HG03457 (cell line): ENCODE results near the gene HTR3E.
"Not testable (repeated sequence)": the region's sequence is repeated elsewhere in the genome, so short reads cannot be mapped to it uniquely, and the experiment has no call there.

Source experiments
- ATAC-seq: cut with Tn5 transposase; IDR thresholded peaks from one replicate; pipeline ENCODE4 v1.9.1; 2021; ENCODE audit warnings: moderate number of reproducible peaks; ENCODE audit not compliant: unreplicated experiment

Gene HTR3E

DNA sequence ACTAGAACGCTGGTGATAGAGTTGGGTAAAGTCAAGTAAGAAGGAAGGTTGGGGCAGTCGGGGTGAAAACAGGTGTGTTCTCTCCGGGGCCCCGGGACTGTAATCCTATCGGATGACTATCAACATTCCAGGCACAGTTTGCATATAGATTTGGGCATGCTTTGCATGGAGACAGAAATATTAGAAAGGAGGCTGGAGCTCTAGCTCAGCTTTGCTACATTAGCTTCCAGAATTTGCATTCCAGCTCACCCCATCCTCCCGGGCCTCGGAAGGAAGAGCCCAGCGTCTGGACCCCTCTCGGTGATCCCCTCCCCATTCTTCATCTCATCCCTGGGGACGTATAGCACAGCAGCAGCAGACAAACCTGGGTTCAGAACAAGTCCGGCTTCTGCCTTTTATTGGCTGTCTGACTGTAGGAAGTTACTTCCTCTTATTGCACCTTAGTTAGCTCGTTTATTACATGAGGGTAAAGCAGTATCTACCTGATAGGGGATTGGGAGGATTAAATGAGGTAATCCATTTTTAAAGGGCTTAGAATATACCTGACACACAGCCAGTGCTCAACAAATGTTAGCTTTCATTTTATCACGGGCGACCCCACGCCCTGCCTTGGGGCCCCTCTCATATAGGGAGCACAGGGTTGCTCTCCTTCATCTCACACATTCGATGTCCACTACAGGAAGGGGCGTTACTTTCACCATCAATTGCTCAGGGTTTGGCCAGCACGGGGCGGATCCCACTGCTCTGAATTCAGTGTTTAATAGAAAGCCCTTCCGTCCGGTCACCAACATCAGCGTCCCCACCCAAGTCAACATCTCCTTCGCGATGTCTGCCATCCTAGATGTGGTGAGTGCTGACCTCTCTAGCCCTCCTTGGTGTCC lies 3.2 kb downstream of the HTR3E start:
- no peak for ATAC-seq

DNA sequence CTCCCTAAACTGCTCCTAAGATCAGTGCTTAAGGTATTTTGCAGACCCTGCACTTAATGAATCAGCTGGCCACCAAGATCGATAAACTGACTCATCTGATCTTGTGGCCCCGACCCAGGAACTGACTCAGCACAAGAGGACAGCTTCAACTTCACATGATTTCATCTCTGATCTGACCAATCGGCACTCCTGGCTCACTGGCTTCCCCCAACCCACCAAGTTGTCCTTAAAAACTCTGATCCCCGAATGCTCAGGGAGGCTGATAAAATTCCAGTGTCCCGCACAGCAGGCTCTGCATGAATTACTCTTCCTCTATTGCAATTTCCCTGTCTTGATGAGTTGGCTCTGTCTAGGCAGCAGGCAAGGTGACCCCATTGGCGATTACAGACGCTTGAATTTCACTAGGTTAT lies 13.5 kb downstream of the HTR3E start:
- no peak for ATAC-seq

DNA sequence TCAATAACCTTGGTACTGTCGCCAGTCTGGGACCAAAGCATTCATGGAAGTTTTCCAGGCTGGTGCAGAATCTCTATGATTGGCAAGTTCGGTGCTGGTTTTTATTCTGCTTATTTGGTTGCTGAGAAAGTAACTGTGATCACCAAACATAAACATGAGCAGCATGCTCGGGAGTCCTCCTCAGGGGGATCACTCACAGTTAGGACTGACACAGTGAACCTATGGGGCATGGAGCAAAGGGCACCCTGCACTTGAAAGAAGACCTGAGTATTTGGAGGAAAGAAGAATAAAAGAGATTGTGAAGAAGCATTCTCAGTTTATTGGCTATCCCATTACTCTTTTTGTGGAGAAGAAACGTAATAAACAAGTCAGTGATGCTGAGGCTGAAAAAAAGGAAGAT lies 19.2 kb downstream of the HTR3E start:
- no peak for ATAC-seq

DNA sequence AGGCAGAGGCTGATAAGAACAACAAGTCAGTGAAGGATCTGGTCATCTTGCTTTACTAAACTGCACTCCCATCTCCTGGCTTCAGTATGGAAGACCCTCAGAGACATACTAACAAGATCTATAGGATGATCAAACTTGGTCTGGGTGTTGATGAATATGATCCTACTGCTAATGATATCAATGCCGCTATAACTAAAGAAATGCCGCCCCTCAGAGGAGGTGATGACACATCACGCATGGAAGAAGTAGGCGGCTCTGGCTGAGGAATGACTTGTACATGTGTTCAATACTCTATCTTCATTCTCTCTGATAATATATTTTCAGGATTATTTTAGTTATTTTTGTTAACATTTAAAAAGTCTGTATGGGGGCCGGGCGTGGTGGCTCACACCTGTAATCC lies 20.8 kb downstream of the HTR3E start:
- no peak for ATAC-seq

DNA sequence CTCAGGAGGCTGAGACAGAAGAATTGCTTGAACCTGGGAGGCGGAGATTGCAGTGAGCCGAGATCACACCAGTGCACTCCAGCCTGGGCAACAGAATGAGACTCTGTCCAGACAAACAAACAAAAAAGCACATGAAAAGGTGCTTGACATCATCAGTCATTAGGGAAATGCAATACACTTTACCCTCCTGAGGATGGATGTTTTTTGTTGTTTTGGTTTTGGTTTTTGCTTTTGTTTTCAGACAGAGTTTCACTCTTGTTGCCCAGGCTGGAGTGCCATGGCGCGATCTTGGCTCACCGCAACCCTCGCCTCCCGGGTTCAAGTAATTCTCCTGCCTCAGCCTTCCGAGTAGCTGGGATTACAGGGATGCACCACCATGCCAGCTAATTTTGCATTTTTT lies 24.2 kb downstream of the HTR3E start:
- not testable (repeated sequence) for ATAC-seq

DNA sequence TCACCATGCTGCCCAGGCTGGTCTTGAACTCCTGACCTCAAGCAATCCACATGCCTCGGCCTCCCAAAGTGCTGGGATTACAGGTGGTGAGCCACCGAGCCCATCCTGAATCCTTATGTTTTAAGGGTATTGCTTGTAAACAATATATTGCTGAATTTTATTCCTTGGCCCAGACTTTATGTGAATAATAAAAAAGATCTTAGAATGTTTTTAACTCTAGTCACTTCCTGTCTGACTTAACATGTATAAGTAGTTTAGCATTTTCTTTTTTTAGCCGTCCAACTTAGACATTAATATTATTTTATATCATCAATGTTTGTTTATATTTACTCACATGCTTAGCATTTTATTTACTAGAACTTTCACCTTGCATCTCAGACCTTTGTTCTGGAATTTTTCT lies 29.1 kb downstream of the HTR3E start:
- no peak for ATAC-seq

DNA sequence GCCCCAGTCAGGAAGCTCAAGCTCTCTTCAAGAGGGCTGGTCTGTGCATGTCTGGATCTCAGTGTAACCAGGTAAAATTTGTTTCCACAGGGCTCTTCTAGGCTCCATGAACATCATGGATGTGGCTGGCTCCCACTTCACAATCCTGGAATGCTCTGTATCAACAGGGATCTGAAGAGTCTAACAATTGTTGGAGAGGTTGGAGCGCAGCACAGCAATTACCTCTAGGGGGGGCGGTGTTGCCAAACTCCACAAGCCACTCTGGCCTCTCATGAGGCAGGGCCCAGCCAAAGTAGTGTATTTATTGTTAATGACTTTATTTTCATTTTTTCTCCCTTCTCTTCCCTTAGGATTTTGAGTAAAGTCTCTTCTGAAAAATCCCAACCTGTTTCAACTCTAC lies 32.1 kb downstream of the HTR3E start:
- ATAC-seq, result no peak

DNA sequence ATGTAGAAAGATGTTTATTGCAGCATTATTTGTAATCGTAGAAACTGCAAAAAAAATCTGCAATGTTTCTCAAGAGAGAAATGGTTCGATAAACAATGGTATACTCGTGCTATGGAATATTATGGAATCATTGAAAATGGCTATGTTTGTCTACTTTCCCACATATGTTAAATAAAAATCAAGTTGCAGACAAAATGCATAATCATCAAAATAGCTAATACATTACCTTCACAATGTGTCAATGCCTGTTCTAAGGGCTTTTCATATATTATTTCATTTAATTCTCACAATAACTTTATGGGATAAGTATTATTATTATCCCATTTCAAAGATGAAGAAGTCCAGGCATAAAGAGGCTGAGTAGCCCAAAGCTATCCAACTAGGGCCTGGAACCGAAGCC lies 36.1 kb downstream of the HTR3E start:
- no peak for ATAC-seq

DNA sequence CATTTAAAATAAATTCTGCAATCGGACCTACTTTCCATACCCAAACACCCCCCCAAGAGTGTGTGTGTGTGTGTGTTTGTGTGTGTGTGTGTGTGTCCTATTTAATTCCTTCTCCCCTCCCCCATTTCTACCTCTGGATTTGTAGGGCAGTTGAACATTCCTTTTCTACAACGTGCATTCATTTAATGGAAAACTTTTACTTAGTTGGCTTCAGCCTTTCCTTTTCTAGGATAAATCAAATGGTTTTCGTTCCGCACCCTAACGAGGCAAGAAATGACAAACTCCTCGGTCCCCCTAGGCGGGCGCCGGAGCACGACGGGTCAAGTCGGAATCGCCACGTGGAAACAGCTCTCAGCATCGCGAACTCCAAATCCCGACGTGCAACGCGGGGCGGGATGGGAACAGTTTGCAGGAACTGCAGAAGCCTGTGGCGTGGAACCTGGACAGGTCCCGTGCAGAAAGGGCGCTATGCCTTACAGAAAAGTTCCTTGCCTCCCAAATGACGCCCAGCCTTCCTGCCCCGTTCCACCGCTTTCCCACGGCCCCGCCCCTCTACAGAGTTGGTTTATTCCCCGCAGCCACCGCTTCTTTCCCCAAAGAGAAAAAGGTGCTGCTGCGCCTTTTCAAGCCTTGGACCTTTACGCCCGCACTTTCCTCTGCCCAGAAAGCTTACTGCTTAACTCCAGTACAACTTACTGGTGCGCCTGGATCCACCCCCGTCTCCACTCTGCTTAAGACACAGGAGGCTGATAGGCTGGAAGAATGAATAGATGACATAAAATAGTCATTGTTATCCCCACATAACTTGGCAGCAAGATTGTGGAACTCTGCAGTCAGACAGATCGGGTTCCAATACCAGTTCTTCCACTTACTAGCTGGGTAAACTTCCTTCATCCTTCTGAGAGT lies 37.2 kb downstream of the HTR3E start:
- ATAC-seq, result no peak

DNA sequence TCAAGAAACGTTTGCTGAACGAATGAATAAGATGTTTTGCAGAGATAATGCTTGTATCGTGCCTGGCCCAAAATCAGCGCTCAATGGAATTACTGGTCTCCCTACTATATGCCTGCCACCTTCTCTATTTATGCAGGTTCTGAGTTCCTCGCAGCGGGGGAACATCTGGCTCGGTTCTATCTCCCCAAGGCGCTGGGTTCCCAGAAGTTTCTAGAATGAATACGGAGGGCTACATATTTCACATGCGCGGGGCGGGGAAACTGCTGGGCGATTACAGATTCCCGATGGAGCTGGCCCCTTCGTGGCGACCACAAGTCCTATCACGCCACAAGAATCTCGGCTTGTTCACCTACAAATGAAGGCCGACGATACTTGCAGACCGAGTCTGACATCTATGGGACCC lies 37.9 kb downstream of the HTR3E start:
- no peak for ATAC-seq

DNA sequence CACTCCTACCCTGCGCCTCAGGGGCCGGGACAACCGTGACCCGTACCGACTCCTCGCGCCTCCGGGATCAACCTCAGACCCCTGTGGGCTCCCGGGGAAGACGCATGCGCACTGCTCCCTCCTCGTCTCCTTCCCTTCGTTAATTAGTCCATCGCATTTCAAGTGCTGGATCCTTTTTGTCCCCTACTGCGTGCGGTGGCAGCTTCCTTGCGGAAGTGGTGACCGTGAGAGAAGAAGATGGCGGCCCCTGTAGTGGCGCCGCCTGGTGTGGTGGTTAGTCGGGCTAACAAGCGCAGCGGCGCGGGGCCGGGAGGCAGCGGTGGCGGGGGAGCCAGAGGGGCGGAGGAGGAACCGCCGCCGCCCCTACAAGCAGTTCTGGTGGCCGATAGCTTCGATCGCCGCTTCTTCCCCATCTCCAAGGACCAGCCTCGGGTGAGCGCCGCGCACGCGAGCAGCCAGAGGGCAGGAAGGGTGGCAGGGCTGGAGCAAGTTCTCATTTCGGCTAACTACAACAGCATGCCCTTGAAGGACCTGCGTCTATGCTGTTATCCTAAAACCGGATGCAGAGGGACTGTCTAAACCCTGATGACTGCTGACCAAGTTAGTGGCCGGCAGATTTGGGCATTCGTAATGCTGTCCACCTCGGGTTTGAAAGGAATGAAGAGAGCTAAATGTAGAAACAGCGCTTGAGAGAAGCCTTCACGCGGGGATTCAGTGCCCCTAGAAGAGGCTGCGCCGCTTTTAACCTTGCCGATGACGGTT lies 38.5 kb downstream of the HTR3E start, which contains the start of gene EIF2B5:
EIF2B5 (plus strand) TSS at position 210 of the 762 bp plus-strand sequence; CDS start at position 238, 28 bp downstream.
- peak; percentile 69 for ATAC-seq

DNA sequence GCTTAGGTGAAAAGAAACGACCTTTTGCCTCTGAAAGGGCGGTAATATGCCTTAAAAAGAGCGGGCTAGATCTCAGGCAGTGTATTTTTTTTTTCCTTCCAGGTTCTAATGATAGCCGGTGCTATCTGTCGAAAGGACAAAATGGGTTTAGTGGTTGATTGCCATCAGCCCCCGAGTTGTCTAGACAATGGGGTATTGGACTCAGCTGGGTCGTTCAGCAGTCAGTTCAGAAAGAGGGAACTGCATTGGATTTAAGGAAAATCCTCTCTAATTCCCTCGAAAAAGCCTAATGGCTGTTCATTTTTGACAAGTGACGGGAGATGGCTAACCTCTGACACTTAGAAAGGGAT lies 39.0 kb downstream of the HTR3E start:
- no peak for ATAC-seq

DNA sequence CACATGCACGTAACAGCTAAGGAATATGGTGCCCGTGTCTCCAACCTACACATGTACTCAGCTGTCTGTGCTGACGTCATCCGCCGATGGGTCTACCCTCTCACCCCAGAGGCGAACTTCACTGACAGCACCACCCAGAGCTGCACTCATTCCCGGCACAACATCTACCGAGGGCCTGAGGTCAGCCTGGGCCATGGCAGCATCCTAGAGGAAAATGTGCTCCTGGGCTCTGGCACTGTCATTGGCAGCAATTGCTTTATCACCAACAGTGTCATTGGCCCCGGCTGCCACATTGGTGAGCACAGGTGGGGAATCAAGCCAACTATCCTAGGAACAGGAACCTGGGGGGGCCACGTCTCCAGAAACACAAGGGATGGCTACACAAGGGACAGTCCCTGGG lies 43.6 kb downstream of the HTR3E start:
- no peak for ATAC-seq

DNA sequence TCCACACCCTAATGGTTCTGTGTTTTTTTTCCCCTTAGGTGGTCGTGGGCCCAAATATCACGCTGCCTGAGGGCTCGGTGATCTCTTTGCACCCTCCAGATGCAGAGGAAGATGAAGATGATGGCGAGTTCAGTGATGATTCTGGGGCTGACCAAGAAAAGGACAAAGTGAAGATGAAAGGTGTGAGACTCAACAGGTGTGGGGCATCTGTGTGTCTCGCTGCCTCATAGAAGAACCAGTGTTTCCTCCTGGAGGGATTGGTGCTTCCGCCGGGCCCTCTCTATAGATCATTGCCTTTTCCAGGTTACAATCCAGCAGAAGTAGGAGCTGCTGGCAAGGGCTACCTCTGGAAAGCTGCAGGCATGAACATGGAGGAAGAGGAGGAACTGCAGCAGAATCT lies 45.3 kb downstream of the HTR3E start:
- ATAC-seq, result no peak

DNA sequence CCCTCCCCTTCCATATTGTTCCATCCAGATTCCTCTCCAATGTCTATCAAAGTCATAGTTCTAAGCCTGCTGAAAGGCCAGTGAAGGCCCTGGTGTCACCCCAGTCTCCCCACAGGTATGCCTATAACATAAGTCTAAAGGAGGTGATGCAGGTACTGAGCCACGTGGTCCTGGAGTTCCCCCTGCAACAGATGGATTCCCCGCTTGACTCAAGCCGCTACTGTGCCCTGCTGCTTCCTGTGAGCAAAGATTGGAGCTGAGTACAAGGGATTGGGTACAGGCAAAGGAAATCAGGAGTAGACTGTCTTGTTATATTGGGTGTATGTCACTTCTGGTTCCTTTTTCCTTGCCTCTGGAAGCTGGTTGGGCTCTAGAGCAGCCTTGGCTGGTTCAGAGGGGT lies 46.5 kb downstream of the HTR3E start:
- no peak for ATAC-seq

DNA sequence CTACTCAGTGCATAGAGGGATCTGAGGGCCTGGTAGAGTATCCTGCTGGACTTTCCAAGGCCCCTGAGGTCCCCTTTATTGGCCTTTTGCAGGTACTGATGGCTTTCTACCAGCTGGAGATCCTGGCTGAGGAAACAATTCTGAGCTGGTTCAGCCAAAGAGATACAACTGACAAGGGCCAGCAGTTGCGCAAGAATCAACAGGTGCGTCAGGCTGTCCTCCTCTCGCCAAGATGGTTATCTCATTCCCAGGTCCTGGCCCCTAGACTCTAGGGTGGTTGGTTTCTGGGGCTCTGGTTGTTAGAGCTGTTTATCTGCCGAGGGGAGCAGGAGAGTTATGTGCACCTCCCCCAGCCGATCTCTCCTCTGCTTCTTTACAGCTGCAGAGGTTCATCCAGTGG lies 47.6 kb downstream of the HTR3E start:
- ATAC-seq, result no peak

DNA sequence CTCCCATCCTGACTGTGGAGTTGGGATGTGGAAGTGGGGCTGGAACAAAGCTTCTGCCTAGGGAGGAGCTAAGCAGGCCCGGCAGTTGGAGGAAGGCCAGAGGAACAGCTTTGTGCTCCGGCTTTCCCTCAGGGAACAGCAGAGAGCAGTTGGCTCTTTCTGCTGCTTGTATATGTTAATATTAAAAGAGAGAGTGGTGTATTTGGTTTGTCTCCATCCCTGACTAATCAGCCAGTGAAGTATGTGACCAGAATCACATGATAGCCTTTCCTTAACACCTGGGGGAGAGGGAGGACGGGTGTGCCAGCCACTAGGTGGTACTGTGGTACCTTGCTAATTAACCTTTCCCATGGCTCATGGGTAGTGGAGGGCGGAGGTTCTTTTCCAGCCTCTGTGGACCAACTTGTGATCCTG lies 48.3 kb downstream of the HTR3E start:
- ATAC-seq, result no peak

DNA sequence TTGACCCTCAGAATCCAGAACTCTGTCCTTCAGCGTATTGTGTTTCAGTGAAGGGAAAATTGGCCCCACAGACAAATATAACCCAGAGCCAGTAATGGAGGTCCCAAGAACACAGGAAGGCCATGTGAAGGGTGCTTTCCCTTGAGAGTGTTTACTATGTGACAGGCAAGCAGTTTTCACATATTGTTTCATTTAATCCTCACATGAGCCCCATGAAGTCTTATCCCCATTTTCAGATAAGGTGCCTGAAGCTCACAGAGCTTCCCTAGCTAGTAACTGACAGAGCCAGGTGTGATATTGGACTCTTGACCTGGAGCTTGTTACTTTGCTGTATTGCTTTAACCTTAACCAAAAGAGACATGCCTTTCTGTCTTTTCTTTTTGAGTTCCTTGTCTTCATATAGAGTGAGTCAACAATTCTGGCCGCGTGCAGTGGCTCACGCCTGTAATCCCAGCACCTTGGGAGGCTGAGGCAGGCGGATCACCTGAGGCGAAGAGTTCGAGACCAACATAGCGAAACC lies 48.9 kb downstream of the HTR3E start:
- no peak for ATAC-seq

DNA sequence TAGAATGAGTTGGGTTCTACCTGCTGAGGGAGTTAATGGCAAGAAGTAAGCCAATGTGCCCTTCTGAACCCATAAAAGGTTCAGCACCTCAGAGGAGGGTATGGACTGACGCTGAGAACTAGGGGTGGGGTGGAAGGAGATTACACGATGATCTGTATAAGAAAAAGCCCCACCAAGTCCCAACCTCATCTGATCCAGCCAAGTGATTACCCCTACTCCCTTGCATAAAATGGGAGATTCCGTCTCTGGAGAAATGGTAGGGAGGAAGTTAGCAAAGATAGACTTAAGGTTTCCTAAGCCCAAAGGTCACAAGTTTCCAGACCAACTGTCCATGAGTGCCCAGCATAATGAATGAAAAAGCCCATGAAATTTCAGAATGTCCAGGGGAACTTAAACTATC lies 51.2 kb downstream of the HTR3E start:
- no peak for ATAC-seq

DNA sequence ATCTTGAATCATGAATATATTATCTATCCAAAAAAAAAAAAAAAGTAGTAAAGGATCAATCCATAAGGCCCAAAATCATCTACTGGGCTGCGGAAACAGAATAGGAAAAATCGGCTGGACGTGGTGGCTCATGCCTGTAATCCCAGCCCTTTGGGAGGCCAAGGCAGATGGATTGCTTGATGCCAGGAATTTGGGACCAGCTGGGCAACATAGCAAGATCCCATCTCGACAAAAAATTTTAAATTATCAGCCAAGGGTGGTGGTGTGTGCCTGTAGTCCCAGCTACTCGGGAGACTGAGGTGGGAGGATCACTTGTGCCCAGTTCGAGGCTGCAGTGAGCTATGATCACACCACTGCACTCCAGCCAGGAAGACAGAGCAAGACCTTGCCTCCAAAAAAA lies 52.3 kb downstream of the HTR3E start:
- ATAC-seq, result no peak

DNA sequence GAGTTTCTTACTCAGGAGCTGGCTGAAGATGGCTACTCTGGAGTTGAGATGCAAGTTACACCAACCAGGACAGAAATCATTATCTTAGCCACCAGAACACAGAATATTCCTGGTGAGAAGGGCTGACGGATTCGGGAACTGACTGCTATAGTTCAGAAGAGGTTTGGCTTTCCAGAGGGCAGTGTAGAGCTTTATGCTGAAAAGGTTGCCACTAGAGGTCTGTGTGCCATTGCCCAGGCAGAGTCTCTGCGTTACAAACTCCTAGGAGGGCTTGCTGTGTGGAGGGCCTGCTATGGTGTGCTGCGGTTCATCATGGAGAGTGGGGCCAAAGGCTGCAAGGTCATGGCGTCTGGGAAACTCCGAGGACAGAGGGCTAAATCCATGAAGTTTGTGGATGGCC lies 52.9 kb downstream of the HTR3E start:
- not testable (repeated sequence) for ATAC-seq
